ENCODE measurements around the gene PCDHA4. TPM values are rescaled to one million over a fixed set of nuclear protein-coding genes. Genes with fewer than 3 reads are reported as not detected.
"Not testable (repeated sequence)": the region's sequence is repeated elsewhere in the genome, so short reads cannot be mapped to it uniquely, and the experiment has no call there.

The PCDHA4 gene
- total and polyA plus RNA-seq, 9 donors, result 0.18 to 2.7 (median 0.83) TPM

- DNase-seq, result no peak
- WGBS, 3 donors, result 25 to 32% (median 27%) methylated on average over 6 of the region's 6 CpGs
Measured at GRCh38 chr5:140822281-140822629, 15.4 kb downstream of the PCDHA4 start.

GRCh38 chr5:140822969-140823368, 16.1 kb downstream of the PCDHA4 start:
- not testable (repeated sequence) for H3K27me3 ChIP-seq
- 40 to 54% (median 53%) methylated on average over 48 of the region's 48 CpGs for WGBS, 3 donors

More at GRCh38 chr5:140822281-140822629, 15.4 kb downstream of the PCDHA4 start:
- Histone ChIP-seq H3K4me1 (ENCODE audit: insufficient read depth) (no peaks in the 10 kb centered on the region), H3K9me3 (peaks cover 0 to 8% of the 10 kb centered on the region in 2 donors), H3K4me3 (no peak overlapping the region), H3K36me3 (no peaks in the 10 kb centered on the region), H3K27me3 (no peaks in the 10 kb centered on the region), H3K27ac (no peak overlapping the region)
- intact Hi-C loops (cut with DNase I), result no loop called here
- TF ChIP-seq EP300 (IDR thresholded peaks at IDR 0.05), result no peak
- no peak for TF ChIP-seq POLR2A (IDR thresholded peaks at IDR 0.05)
- no peak for TF ChIP-seq CTCF (IDR thresholded peaks at IDR 0.05)

GRCh38 chr5:140823475-140823874, 16.6 kb downstream of the PCDHA4 start:
- H3K27me3 ChIP-seq, result no peaks in the 10 kb centered on the region

More at GRCh38 chr5:140822969-140823368, 16.1 kb downstream of the PCDHA4 start:
- H3K4me3 ChIP-seq; intact Hi-C loops (cut with DNase I); H3K4me1 ChIP-seq (ENCODE audit: insufficient read depth); H3K27ac ChIP-seq; DNase-seq; H3K36me3 ChIP-seq; H3K9me3 ChIP-seq: not testable (repeated sequence)

GRCh38 chr5:140827704-140828361, 21.0 kb downstream of the PCDHA4 start, which contains the start of gene PCDHA6:
TSS of gene PCDHA6 (plus strand) at chr5:140827960. CDS start at chr5:140828092, 132 bp downstream.
- Histone ChIP-seq H3K4me3 (no peak within 1 kb of the TSS), H3K27me3 (no peaks in the 10 kb centered on the region), H3K27ac (no peak within 1 kb of the TSS), H3K4me1 (ENCODE audit: insufficient read depth) (no peaks in the 10 kb centered on the region), H3K9me3 (peaks cover 0 to 19% of the 10 kb centered on the region in 2 donors), H3K36me3 (no peaks in the 10 kb centered on the region)
- WGBS, 3 donors, result 9 to 18% (median 16%) methylated on average over 27 of the region's 27 CpGs
- intact Hi-C loops (cut with DNase I), result no loop called here
- TF ChIP-seq EP300 (IDR thresholded peaks at IDR 0.05), result no peak
- TF ChIP-seq CTCF (IDR thresholded peaks at IDR 0.05), result no peak
- no peak for TF ChIP-seq POLR2A (IDR thresholded peaks at IDR 0.05)
- DNase-seq, result no peak

More at GRCh38 chr5:140823475-140823874, 16.6 kb downstream of the PCDHA4 start:
- intact Hi-C loops (cut with DNase I), result no loop called here
- TF ChIP-seq EP300 (IDR thresholded peaks at IDR 0.05) (no peak), CTCF (IDR thresholded peaks at IDR 0.05) (no peak), POLR2A (IDR thresholded peaks at IDR 0.05) (no peak)
- Histone ChIP-seq H3K36me3 (no peaks in the 10 kb centered on the region), H3K4me1 (ENCODE audit: insufficient read depth) (no peaks in the 10 kb centered on the region), H3K4me3 (no peak overlapping the region), H3K9me3 (peaks cover 0 to 14% of the 10 kb centered on the region in 2 donors), H3K27ac (no peak overlapping the region)
- DNase-seq, result no peak
- WGBS, 3 donors, result 46 to 63% (median 62%) methylated on average over 6 to 38 of the region's 38 CpGs

- H3K4me3 ChIP-seq, result no peak overlapping the region
- intact Hi-C loops (cut with DNase I), result no loop called here
- no peaks in the 10 kb centered on the region for H3K27me3 ChIP-seq
- no peaks in the 10 kb centered on the region for H3K4me1 ChIP-seq (ENCODE audit: insufficient read depth)
- no peaks in the 10 kb centered on the region for H3K36me3 ChIP-seq
- peaks cover 0 to 17% of the 10 kb centered on the region in 2 donors for H3K9me3 ChIP-seq
- 11 to 26% (median 24%) methylated on average over 18 of the region's 18 CpGs for WGBS, 3 donors
- DNase-seq, result no peak
- no peak overlapping the region for H3K27ac ChIP-seq
- TF ChIP-seq POLR2A (IDR thresholded peaks at IDR 0.05) (no peak), EP300 (IDR thresholded peaks at IDR 0.05) (no peak), CTCF (IDR thresholded peaks at IDR 0.05) (no peak)
Measured at GRCh38 chr5:140828362-140828737, 21.5 kb downstream of the PCDHA4 start.

DNA sequence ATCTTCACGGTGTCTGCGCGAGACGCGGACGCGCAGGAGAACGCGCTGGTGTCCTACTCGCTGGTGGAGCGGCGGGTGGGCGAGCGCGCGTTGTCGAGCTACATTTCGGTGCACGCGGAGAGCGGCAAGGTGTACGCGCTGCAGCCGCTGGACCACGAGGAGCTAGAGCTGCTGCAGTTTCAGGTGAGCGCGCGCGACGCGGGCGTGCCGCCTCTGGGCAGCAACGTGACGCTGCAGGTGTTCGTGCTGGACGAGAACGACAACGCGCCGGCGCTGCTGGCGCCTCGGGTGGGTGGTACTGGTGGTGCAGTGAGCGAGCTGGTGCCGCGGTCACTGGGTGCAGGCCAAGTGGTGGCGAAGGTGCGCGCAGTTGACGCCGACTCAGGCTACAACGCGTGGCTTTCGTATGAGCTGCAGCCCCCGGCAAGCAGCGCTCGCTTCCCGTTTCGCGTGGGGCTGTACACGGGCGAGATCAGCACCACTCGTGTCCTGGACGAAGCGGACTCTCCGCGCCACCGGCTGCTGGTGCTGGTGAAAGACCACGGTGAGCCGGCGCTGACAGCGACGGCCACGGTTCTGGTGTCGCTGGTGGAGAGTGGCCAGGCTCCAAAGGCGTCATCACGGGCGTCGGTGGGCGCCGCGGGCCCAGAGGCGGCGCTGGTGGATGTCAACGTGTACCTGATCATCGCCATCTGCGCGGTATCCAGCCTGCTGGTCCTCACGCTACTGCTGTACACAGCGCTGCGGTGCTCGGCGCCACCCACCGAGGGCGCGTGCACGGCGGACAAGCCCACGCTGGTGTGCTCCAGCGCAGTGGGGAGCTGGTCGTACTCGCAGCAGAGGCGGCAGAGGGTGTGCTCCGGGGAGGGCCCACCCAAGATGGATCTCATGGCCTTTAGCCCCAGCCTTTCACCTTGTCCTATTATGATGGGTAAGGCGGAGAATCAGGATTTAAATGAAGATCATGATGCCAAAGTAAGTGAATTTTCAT, 22.9 kb downstream of the PCDHA4 start:
- DNase-seq; H3K27ac ChIP-seq; H3K27me3 ChIP-seq; H3K4me1 ChIP-seq (ENCODE audit: insufficient read depth); H3K36me3 ChIP-seq; intact Hi-C loops (cut with DNase I); H3K4me3 ChIP-seq: not testable (repeated sequence)
- WGBS, 3 donors, result 35 to 48% (median 42%) methylated on average over 85 to 106 of the region's 106 CpGs
- H3K9me3 ChIP-seq, result peaks cover 0 to 17% of the 10 kb centered on the region in 2 donors
